Aorta (tissue), 5 donors: ENCODE measurements around the gene A4GALT. TPM values are rescaled to one million over a fixed set of nuclear protein-coding genes. Genes with fewer than 3 reads are reported as not detected.
A peak's percentile ranks its signal among the peaks of the same experiment; 100 is the strongest.

Source experiments
- ATAC-seq: fragments of 200-7000 bp; cut with Tn5 transposase; one replicate; pipeline ENCODE4 v1.9.1; 2022; ENCODE audit warnings: moderate library complexity; ENCODE audit not compliant: low FRiP score
- DNase-seq, 2 donors: peaks; one replicate each; pipeline ENCODE4 v3.0.0-alpha.2; 2020
- H3K27ac ChIP-seq, 2 donors: one replicate each; pipeline ENCODE4 v1.5.1; 2013; ENCODE audit warnings: low read length in 2 of 2, mild to moderate bottlenecking in 2 of 2, moderate library complexity in 2 of 2, control low read depth in 1 of 2, inconsistent platforms in 1 of 2, low read depth in 1 of 2
- H3K27me3 ChIP-seq, 2 donors: one replicate each; pipeline ENCODE4 v1.6.1; 2013; ENCODE audit warnings: control low read depth in 1 of 2, low read length in 1 of 2, mild to moderate bottlenecking in 1 of 2, moderate library complexity in 1 of 2; ENCODE audit not compliant: insufficient read depth in 2 of 2, control insufficient read depth in 1 of 2
- H3K36me3 ChIP-seq, 2 donors: one replicate each; pipeline ENCODE4 v1.6.1; 2013; ENCODE audit warnings: control low read depth in 1 of 2, low read length in 1 of 2, mild to moderate bottlenecking in 1 of 2; ENCODE audit not compliant: insufficient read depth in 2 of 2, control insufficient read depth in 1 of 2
- H3K4me1 ChIP-seq, 2 donors: one replicate each; pipeline ENCODE4 v1.6.1; 2013; ENCODE audit warnings: low read length in 2 of 2, control low read depth in 1 of 2, mild to moderate bottlenecking in 1 of 2, moderate library complexity in 1 of 2; ENCODE audit not compliant: insufficient read depth in 2 of 2, control insufficient read depth in 1 of 2
- H3K4me3 ChIP-seq, 2 donors: one replicate each; pipeline ENCODE4 v1.5.1; 2013; ENCODE audit warnings: low read length in 2 of 2, control low read depth in 1 of 2, mild to moderate bottlenecking in 1 of 2
- H3K9me3 ChIP-seq: one replicate; pipeline ENCODE4 v1.6.1; 2013; ENCODE audit warnings: mild to moderate bottlenecking, low read length; ENCODE audit not compliant: control insufficient read depth
- WGBS, 2 donors: extraction: QIAGEN DNeasy Blood & Tissue Kit; methylation state at CpG; one replicate each; pipeline ENCODE4 v1.1.7; 2013; 5-methylcytosine and 5-hydroxymethylcytosine counted together
- intact Hi-C, 2 donors: fragments of 100-400 bp; cut with DNase I; formaldehyde crosslinking; loops; one replicate each; pipeline versions ENCODE4 v1.14.2 to v1.15.0; 2022
- long read RNA-seq, 2 donors: library from polyadenylated mRNA; unstranded; transcript quantifications; one replicate each; pipeline ENCODE4 v2.0.0, GENCODE V29; 2020 to 2021
- polyA plus RNA-seq, 2 donors: library from polyadenylated mRNA; stranded (reverse); fragments of 200-250 nt; gene quantifications; one replicate each; pipeline ENCODE4 v1.2.3, GENCODE V29; 2013
- total RNA-seq, 2 donors: library from RNA; stranded (reverse); fragmentation: NEBNext Ultra II Directional; extraction: Animal tissue kit (Norgen Biotek cat#: 25700); gene quantifications; one replicate each; pipeline ENCODE4 v1.2.1, GENCODE V29; 2021
- donor health status: healthy with polysubstance abuse.
- donor health status: Bipolar disorder and iron deficiency.
- donor health status: DM: no; HTN: no; CAD: no.
- donor health status: DM: no; HTN: no; CAD: no.
- donor health status: DM: yes; HTN: yes; CAD: no.

The A4GALT gene
- total RNA-seq: 10 to 100 TPM; 62.1 to 72.3 TPM
- 10 to 100 TPM; 15.8 to 75.8 TPM for polyA plus RNA-seq
- long read RNA-seq, donor 1, transcript A4GALT-202 (3 exons, 1,956 nt): minor isoform, 7 of 191 reads
- long read RNA-seq, donor 1, transcript A4GALT-206 (3 exons, 2,141 nt): major isoform, 36 of 191 reads
- long read RNA-seq, donor 1, transcript A4GALT-201 (2 exons, 2,019 nt): minor isoform, 5 of 191 reads
- long read RNA-seq, donor 1, partial matches to known transcripts: 0 of 191 reads
- long read RNA-seq, donor 1, other reads (novel, unspliced or antisense): 143 of 191 reads
- long read RNA-seq, donor 2, transcript A4GALT-206 (3 exons, 2,141 nt): major isoform, 8 of 49 reads
- long read RNA-seq, donor 2, partial matches to known transcripts: 2 of 49 reads
- long read RNA-seq, donor 2, other reads (novel, unspliced or antisense): 34 of 49 reads

- DNase-seq: peak in 1 of 2 donors; percentile 84
- no peaks in the 10 kb centered on the region for H3K4me1 ChIP-seq
- no peaks in the 10 kb centered on the region for H3K27me3 ChIP-seq
- H3K36me3 ChIP-seq: no peaks in the 10 kb centered on the region
- H3K4me3 ChIP-seq: peak within 1 kb of the TSS; percentile 93 to 94
- intact Hi-C loops: no loop called here
- H3K9me3 ChIP-seq: no peaks in the 10 kb centered on the region
- ATAC-seq: peak; percentile 30
- WGBS, 2 donors: 0 to 1% methylated on average over 41 to 104 of the region's 104 CpGs
- H3K27ac ChIP-seq: peak within 1 kb of the TSS; percentile 6 to 74
Observed at GRCh38 chr22:42720263-42721044, at the start of gene A4GALT. Gene A4GALT, minus strand, starts transcription at chr22:42720870. Its CDS starts 26,919 bp downstream, at chr22:42693951.

GRCh38 chr22:42770448-42770726 is 49.7 kb upstream of the A4GALT start:
- 70 to 75% methylated on average over 4 of the region's 4 CpGs for WGBS, 2 donors
- Histone ChIP-seq H3K27me3 (no peaks in the 10 kb centered on the region), H3K4me3 (no peak overlapping the region), H3K4me1 (no peaks in the 10 kb centered on the region), H3K9me3 (no peaks in the 10 kb centered on the region), H3K27ac (no peak overlapping the region), H3K36me3 (no peaks in the 10 kb centered on the region)
- DNase-seq (no peak), ATAC-seq (no peak)
- intact Hi-C loops: loop anchor here in 1 of 2 donors (10.0 kb wide), 1 partner anchor 264 kb away; no protein-coding TSS in a partner anchor

GRCh38 chr22:42769574-42770447 is 49.1 kb upstream of the A4GALT start:
- Histone ChIP-seq H3K4me3 (no peak overlapping the region), H3K9me3 (no peaks in the 10 kb centered on the region), H3K36me3 (no peaks in the 10 kb centered on the region), H3K4me1 (no peaks in the 10 kb centered on the region), H3K27ac (no peak overlapping the region), H3K27me3 (no peaks in the 10 kb centered on the region)
- DNase-seq (peak; percentile 79 to 89), ATAC-seq (peak; percentile 74)
- 26 to 27% methylated on average over 50 of the region's 50 CpGs for WGBS, 2 donors
- intact Hi-C loops: loop anchor here in 1 of 2 donors (10.0 kb wide), 2 partner anchors 45 to 265 kb away; no protein-coding TSS in a partner anchor

- ATAC-seq (peak; percentile 30), DNase-seq (no peak)
- H3K27me3 ChIP-seq: no peaks in the 10 kb centered on the region
- H3K4me1 ChIP-seq: no peaks in the 10 kb centered on the region
- no peak overlapping the region for H3K27ac ChIP-seq
- H3K9me3 ChIP-seq: no peaks in the 10 kb centered on the region
- H3K36me3 ChIP-seq: no peaks in the 10 kb centered on the region
- no peak overlapping the region for H3K4me3 ChIP-seq
- WGBS, 2 donors: 88 to 92% methylated on average over 11 of the region's 11 CpGs
- intact Hi-C loops: loop anchor here in 1 of 2 donors (10.0 kb wide), 1 partner anchor 46 kb away; no protein-coding TSS in a partner anchor
Observed at GRCh38 chr22:42769238-42769573, 48.5 kb upstream of the A4GALT start.

GRCh38 chr22:42768385-42769035 is 47.8 kb upstream of the A4GALT start:
- intact Hi-C loops: loop anchor here in 1 of 2 donors (10.0 kb wide), 1 partner anchor 46 kb away; no protein-coding TSS in a partner anchor
- H3K27me3 ChIP-seq: no peaks in the 10 kb centered on the region
- H3K4me1 ChIP-seq: no peaks in the 10 kb centered on the region
- no peaks in the 10 kb centered on the region for H3K9me3 ChIP-seq
- no peak overlapping the region for H3K27ac ChIP-seq
- no peak overlapping the region for H3K4me3 ChIP-seq
- 93% methylated on average over 22 of the region's 22 CpGs for WGBS, 2 donors
- DNase-seq: no peak
- no peak for ATAC-seq
- no peaks in the 10 kb centered on the region for H3K36me3 ChIP-seq

GRCh38 chr22:42766860-42767259 is 46.2 kb upstream of the A4GALT start:
- Histone ChIP-seq H3K4me1 (no peaks in the 10 kb centered on the region), H3K27ac (no peak overlapping the region), H3K36me3 (no peaks in the 10 kb centered on the region), H3K27me3 (no peaks in the 10 kb centered on the region), H3K9me3 (no peaks in the 10 kb centered on the region), H3K4me3 (no peak overlapping the region)
- intact Hi-C loops: loop anchor here in 1 of 2 donors (10.0 kb wide), 1 partner anchor 48 kb away; no protein-coding TSS in a partner anchor
- 80 to 86% methylated on average over 8 of the region's 8 CpGs for WGBS, 2 donors
- ATAC-seq: no peak
- no peak for DNase-seq

GRCh38 chr22:42764895-42765363 is 44.3 kb upstream of the A4GALT start:
- Histone ChIP-seq H3K4me3 (no peak overlapping the region), H3K9me3 (no peaks in the 10 kb centered on the region), H3K27me3 (no peaks in the 10 kb centered on the region), H3K36me3 (no peaks in the 10 kb centered on the region), H3K27ac (no peak overlapping the region), H3K4me1 (no peaks in the 10 kb centered on the region)
- intact Hi-C loops: loop anchor here in 1 of 2 donors (10.0 kb wide), 1 partner anchor 50 kb away; no protein-coding TSS in a partner anchor
- no peak for DNase-seq
- 89 to 91% methylated on average over 11 of the region's 11 CpGs for WGBS, 2 donors
- ATAC-seq: no peak
